GM21529 (cell line): ENCODE data around the gene SDCCAG8.
A peak's percentile ranks its signal among the peaks of the same experiment; 100 is the strongest.
"Not testable (repeated sequence)": the region's sequence is repeated elsewhere in the genome, so short reads cannot be mapped to it uniquely, and the experiment has no call there.

Experiments
- ATAC-seq: cut with Tn5 transposase; IDR thresholded peaks from one replicate; pipeline ENCODE4 v1.9.1; 2021; ENCODE audit not compliant: unreplicated experiment

SDCCAG8 gene

DNA sequence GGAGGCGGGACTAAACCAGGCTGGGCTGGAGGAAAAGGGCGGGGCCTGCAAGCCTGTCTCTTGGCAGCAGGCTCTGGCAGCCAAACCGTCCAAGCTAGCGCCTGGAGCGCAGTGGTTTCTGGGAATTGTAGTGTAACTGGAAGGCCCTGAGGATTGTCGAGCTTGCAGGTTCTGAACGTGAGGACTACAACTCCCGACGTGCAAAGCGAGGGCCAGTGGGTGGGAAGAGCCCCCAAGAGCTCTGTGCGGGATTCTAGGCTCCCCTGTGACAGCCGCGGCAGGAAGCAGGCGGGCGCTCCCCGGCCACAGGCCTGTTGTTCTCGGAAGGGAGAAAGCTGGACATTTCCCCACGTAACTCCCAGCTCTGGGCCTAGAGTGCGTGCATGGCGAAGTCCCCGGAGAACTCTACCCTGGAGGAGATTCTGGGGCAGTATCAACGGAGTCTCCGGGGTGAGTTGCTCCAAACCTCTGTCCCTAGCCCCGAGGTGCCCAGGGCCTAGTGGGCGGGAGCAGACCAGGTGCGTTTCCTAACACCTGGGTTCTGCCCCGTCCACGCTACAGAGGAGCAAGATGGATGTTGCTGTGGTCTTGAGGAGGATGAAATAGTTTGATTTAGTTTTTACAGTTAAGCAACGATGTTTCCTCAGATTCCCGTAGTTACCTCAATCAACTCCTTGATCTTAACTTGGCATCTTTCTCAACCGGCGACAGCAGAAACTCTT lies at the start of gene SDCCAG8:
Gene SDCCAG8 (plus strand): TSS at position 251 of the 722 bp plus-strand sequence. CDS start 133 bp downstream, at position 384.
- ATAC-seq = peak; percentile 71

DNA sequence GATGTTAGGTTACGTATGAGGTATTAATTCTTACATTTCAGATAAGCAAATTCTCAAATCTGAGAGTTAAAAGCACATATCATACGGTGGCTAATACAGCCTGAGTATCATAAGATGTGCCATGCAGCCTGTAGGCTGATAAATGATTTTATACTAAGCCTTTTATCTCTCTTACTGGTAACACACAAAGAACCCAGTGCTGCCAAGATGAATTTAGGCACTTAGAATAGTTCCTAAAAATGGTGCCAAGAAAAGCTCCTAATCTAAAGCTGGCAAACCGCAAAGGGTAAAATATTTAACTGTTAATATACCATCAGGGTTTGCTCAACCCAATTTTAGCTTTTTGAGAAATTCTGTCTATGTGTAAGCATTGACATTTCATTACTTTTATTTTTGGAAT lies 43.9 kb upstream of the SDCCAG8 start:
- not testable (repeated sequence) for ATAC-seq

DNA sequence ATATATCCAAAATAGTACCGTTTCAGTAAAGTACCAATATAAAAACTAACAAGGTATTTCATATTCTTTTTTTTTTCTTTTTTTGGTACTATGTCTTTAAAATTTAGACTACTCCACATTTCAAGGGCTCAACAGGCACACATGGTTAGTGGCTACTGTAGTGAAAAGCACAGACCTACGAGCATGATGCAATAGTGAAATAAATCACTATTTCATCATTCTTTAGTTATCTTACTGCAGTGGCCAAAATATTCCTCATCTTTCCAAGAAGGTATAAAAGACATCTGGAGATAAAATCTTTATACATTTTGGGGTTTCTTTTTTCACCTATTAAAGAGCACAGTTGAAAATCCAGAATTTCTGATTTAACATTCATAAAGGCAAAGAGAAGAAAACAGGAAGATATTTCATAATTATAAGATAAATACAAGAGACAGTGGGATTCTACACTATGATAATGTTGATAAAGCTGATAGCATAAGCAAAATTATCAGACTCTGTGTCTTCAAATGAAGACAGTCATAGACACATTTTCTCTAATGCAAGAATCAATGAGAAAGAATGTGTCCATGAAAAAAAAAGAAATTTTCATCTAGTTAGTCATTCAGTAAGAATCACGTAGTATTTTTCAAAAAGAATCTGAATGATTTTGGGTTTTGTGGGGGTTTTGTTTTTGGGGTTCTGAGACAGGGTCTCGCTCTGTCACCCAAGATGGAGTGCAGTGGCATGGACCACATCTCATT lies 42.6 kb upstream of the SDCCAG8 start:
- ATAC-seq = no peak

DNA sequence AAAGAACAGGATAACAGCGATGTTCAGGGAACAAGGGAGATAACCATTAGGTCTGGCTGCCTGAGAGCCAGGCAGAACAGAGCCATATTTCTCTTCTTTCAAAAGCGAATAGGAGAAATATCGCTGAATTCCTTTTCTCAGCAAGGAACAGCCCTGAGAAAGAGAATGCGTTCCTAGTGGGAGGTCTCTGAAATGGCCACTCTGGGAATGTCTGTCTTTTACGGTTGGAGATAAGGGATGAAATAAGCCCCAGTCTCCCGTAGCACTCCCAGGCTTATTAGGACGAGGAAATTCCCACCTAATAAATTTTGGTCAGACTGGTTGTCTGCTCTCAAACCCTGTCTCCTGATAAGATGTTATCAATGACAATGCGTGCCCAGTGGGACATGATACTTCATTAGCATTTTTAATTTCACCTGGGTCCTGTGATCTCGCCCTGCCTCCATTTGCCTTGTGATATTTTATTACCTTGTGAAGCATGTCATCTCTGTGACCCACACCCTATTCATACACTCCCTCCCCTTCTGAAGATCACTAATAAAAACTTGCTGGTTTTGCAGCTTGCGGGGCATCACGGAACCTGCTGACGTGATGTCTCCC lies 40.5 kb upstream of the SDCCAG8 start:
- ATAC-seq = not testable (repeated sequence)

DNA sequence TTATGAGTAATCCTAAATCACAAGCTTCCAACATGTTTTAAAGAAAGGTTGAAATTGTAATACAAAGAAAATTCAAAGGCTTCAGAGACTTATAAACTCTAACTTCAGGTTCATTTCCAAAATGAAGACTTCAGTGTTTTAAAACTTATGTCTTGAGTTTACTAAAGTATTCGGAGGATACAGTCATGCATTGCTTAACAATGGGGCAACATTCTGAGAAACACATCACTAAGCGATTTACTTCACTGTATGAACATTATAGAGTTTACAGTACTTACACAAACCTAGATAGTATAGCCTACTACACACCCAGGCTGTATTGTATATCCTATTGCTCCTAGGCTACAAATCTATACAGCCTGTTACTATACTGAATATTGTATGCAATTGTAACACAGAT lies 39.1 kb upstream of the SDCCAG8 start:
- ATAC-seq = no peak

DNA sequence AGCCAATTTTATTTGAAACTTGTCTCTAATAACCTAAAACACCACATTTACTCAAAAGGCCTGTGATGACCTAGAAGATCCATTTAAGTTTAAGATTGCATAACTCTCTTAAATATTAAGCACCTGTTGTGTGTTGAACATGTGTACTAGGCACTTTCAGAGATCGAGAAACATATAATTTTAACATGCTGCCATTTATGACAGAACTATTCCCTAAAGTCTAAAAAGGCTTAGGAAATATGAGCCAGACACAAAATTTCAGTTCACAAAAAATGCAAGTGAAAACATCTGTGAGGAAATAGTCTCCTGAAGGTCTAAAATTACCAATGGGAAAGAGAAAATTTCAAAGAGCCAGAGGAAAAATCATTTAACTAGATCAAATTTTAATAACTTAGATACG lies 38.5 kb upstream of the SDCCAG8 start:
- ATAC-seq = no peak

DNA sequence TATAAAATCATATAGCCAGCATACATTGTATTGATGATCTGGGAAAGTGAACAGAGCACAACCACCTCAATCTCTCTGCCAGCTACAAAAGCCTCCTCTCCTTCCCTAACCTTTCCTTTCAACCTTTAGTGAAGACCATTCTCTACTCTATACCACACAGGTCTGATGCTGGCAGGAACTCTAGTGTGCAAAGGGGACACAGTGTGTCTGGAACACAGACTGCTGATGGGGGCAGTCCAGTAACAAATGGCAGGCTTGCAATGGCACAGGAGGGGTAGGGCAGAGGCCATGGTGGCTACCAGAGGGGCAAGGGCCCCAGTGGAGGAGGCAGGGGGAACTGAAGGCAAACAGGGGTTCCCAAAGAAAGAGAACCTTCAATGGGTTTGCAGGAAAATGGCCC lies 37.8 kb upstream of the SDCCAG8 start:
- ATAC-seq = no peak

DNA sequence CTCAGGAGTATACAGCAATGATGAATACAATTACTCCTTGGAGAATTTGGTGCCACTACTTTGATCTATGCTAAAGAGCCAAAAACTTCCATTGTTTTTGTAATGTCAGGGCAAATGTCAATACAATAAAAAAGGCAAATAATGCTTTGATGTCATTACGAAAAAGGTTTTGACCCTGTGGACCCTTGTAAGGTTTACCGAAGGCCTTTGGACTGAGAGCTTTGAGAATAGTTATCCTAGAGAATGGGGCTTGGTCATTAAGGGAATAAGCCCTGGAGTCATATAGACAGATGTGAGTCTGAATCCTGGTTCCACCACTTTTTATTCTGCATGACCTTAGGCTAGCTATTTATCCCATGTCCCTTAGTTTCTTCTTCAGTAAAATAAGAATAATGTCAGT lies 28.2 kb upstream of the SDCCAG8 start:
- ATAC-seq = no peak

DNA sequence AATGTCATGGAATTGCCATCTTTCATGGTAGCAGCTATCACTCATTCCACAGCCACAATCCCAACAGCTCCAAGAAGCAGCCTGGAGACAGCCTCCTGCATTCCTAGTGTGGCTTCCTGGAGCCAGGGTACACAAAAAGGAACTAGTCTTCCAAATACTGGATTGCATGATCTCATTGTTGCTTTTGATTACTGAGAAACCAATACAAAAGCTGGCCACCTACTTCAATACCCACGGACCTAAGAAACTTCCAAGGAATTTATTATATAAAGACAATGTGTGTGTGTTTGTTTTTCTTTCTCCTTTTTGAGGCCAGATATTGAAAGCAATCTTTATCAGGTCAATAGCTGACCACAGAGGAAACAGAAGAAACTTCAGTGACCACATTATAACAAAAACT lies 26.3 kb upstream of the SDCCAG8 start:
- ATAC-seq = no peak

DNA sequence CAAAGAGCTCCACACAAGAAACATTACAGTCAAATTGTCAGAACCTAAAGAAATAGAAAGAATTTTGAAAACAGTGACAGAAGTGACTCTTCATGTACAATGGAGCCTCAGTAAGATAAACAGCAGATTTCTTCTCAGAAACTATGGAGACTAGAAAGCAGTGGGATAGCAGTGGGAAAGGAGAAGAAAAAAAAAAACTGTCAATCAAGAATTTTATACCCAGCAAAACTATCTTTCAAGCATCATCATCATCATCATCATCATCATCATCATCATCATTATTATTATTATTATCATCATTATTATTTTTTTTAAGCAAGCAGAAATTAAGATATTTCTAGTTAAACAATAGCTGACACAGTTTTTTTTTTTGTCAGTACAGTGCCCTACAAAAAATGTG lies 24.9 kb upstream of the SDCCAG8 start:
- ATAC-seq = no peak

DNA sequence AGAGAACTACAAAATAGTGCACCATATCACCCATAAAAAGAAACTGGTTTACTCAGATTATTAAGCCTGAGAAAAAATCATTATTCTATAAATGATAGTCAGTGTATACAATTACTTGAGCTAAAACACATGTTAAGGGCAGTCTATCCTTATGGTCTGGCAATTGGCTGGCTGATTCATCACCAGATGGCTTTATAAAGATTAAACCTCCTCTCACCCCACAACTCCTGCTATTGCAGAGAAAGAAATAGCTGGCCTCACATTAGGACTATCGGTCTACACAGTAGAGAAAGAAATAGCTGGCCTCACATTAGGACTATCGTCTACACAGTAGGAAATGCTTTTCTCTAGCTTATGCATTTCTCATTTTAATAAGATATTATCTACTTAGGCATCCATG lies 21.9 kb upstream of the SDCCAG8 start:
- no peak for ATAC-seq

DNA sequence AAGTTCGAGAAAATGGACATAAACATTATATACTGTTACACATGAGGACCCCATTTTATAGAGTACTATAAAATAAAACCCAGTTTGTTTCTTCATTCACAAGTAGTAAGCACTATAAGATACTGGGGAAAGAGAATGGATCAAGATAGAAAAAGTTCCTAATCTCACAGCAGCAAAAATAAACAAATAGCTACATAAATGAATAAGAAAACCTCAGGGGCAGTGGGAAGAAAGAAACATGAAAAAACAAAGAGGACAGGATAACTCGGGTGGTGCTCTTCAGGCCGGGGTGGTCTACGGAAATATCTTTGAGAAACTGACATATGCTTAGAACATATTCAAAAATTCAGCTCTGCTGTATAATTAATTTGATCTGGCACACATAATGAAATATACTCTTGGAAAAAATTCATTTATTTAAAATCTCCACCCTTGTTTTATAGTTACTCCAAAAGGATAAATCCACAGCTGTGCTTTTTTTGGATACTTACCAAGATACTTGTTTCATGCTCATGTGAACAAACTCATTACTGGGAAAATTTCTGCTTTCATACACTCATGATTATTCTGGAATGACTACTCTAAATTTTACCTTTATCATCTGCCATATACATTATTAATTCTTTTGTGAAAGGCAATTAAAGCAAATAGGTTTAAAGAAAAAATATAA lies 20.7 kb upstream of the SDCCAG8 start:
- ATAC-seq = no peak

DNA sequence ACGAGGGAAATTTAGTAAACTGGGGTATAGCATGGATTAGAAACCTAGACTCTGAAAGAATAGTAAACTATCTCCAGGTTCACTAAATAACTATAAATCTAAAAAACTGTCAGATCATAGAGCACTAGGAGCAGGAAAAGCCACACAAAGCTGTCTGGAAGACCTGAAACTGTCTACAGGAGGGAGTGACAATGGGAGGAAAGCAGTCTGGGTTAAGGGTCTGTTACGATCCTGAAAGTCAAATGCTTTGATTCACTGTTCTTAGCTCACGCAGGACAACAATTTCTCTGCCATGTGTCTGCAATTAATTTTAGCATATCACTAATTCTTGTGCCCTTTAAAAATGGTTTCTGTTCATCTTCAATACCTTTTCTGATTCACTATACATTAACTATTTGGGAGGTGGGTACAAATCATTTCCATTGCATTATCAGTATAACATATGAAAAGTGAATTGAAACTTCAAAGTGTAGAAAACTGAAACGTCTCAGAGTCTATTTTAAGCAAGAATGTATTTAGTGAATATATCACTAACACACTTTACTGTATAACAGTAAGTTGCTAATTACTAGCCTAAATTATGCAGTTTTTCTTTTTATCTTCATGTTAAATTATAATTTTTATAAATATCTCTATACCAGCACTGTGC lies 19.1 kb upstream of the SDCCAG8 start:
- peak; percentile 84 for ATAC-seq

DNA sequence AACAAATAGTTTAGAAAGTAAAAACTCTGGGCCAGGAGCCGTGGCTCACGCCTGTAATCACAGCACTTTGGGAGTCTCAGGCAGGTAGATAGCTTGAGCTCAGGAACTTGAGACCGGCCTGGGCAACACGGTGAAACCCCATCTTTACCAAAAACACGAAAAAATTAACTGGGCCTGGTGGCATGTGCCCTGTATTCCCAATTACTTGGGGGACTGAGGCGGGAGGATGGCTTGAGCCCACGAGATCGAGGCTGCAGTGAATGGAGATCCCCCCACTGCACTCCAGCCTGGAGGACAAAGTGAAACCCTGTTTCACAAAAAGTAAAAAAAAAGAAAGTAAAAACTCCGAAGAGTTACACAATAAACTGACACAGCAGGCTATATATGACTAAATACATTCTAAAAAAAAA lies 11.4 kb upstream of the SDCCAG8 start:
- ATAC-seq = peak; percentile 67

DNA sequence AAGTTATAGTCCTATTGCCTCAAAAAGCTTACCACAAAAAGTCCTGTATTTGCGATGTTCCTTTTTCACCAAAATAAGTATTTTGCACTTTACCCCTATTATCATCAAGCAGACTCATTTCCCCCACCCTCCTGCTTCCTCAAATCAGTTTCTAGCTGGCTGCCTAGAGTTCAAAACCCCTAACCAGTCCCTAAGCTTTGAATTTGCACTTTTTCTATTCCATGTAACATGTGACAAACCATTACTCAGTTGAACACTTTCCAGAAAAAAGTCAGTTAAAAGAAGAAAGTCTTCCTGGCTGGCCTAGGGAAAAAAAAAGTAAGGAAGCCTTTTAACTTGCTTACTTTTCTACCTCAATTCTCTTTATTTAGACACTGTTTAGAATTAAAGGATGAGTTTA lies 8.9 kb upstream of the SDCCAG8 start:
- no peak for ATAC-seq

DNA sequence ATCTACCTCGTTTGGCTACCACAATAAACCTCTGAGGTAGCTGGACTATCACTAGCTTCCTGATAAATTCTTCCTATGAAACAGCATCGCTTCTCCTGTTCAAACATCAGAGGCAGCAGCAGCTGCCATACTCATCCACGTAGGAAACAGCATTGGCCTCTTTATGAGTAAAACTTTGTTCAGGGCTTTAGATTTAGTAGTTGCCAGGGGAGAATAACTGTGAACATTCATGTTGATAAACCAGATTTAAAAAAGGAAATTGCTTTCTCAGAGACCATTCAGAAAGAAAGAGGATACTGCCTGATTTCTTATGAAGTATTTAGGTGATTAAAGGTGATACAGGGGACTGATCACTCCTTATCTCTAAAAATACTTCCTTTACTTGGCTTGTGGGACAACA lies 7.9 kb upstream of the SDCCAG8 start:
- no peak for ATAC-seq

DNA sequence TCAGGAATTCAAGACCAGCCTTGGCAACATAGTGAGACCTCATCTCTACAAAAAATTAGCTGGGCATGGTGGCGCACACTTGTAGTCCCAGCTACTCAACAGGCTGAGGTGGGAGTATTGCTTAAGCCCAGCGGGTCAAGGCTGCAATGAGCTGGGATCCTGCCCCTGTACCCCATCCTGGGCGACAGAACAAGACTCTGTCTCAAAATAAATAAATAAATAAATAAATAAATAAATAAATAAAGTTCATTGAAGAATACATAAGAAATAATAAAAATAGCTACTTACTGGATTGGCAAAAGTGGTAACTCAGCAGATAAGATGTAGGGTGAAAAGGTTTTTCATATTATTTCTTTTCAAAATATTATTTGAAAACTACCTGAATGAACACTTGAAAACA lies 6.6 kb upstream of the SDCCAG8 start:
- no peak for ATAC-seq

DNA sequence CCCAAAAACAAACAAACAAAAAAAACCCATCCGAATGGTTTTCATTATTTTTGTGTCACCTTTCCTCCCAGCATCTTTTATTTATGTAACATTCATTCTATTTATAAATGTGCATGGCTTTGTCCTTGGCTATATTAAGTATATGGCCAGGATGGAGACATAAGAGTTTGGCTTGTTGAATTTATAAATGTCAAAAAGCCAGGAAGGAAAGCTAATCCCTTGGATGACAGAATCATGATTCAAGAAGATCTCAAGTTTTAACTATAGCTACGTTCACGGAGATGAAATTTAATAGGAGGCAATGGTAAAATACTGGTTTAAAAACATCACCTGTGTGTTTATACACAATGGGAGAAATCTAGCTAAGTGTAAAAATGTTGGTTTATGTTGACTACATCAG lies 5.7 kb upstream of the SDCCAG8 start:
- no peak for ATAC-seq

DNA sequence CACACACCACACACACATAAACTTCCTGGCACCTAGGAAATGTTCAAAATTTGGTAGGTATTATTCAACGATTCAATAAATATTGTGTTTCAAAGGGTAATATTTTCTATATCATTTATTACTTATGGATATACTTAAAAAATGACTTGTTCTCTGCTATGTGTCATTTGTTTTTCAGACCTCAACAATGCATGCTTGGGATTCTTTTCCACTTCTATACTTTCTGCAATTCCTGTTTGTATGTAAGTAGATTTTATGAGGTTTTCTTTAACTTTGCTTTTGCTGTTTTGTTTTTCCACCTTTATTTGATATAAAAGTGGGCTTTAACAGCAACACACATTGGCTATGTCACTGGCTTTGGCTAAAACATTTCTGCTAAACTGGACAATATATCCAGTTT lies 4.3 kb upstream of the SDCCAG8 start:
- no peak for ATAC-seq

DNA sequence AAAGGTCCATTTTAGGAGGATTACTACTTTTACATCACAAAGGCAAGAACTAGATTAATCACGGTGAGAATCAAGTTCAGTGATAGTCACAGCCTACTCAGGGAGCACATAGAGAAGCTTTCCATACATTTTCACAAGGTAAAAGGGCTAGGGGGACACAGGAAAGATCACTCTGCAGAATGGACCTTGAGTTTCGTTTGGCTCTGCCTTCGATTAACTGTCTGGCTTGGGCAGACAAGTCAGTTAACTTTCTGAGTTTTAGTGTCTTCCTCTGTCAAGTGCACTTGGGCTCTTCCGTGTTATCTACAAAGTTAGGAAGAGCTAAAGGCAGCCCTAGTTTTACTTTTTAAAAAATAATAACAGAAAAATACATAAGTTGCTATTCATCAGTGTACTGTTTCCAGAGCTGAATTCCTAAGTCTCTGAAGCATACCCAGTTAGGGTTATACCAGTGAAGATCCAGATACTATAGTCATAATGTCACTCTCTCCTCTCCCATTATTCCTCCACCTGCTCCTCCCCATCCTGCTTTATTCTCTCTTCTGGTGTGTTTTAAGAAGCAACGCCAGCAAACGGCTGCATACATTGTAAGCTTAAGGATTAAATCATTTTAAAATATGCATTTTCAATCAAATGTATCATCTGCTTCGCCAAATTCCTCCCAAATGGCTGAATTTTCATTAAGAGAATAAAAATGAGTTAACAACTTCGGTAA lies 2.5 kb upstream of the SDCCAG8 start:
- no peak for ATAC-seq

DNA sequence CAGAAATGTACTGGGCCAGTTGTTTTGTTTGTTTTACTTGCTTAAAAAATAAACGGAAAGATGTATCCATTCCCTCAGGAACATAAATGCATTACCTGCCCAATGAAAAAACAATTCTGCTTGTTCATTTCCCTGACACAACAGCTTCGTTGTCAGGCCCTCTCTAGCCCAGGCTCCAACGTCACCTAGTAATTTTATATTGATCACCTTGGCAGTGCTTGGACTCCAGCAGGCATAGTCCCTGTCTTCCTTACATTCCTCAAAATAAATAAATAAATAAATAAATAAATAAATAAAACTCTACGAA lies 2.0 kb upstream of the SDCCAG8 start:
- no peak for ATAC-seq
